ENCODE measurements around the gene BMPR2.
"Not testable (repeated sequence)": the region's sequence is repeated elsewhere in the genome, so short reads cannot be mapped to it uniquely, and the experiment has no call there.

BMPR2 gene

GRCh38 chr2:202386495-202386894 is 10.4 kb downstream of the BMPR2 start:
- not testable (repeated sequence) for DNase-seq

- DNase-seq, result no peak
Observed at GRCh38 chr2:202387608-202388342, 11.6 kb downstream of the BMPR2 start.

GRCh38 chr2:202400941-202401340 is 24.8 kb downstream of the BMPR2 start:
- no peak for DNase-seq

GRCh38 chr2:202405798-202406197 is 29.7 kb downstream of the BMPR2 start:
- DNase-seq, result no peak

- no peak for DNase-seq
Observed at GRCh38 chr2:202406445-202406978, 30.4 kb downstream of the BMPR2 start.

- DNase-seq, result no peak
Observed at GRCh38 chr2:202408546-202409140, 32.5 kb downstream of the BMPR2 start.

GRCh38 chr2:202410092-202410491 is 34.0 kb downstream of the BMPR2 start:
- no peak for DNase-seq

GRCh38 chr2:202411097-202411496 is 35.0 kb downstream of the BMPR2 start:
- no peak for DNase-seq

- no peak for DNase-seq
Observed at GRCh38 chr2:202418027-202418426, 41.9 kb downstream of the BMPR2 start.

GRCh38 chr2:202418511-202418910 is 42.4 kb downstream of the BMPR2 start:
- DNase-seq, result no peak

GRCh38 chr2:202423139-202423538 is 47.0 kb downstream of the BMPR2 start:
- no peak for DNase-seq

- DNase-seq, result no peak
Observed at GRCh38 chr2:202425036-202425435, 48.9 kb downstream of the BMPR2 start.

- DNase-seq, result no peak
Observed at GRCh38 chr2:202426751-202427150, 50.6 kb downstream of the BMPR2 start.

- DNase-seq, result peak in 2 of 3 donors; percentile 10 to 20
Observed at GRCh38 chr2:202429164-202429980, 53.2 kb downstream of the BMPR2 start.

GRCh38 chr2:202432776-202433175 is 56.6 kb downstream of the BMPR2 start:
- no peak for DNase-seq

GRCh38 chr2:202434472-202434871 is 58.3 kb downstream of the BMPR2 start:
- no peak for DNase-seq

- no peak for DNase-seq
Observed at GRCh38 chr2:202436626-202437025, 60.5 kb downstream of the BMPR2 start.

GRCh38 chr2:202440117-202440516 is 64.0 kb downstream of the BMPR2 start:
- DNase-seq, result not testable (repeated sequence)

- DNase-seq, result no peak
Observed at GRCh38 chr2:202442882-202443281, 66.8 kb downstream of the BMPR2 start.

GRCh38 chr2:202444000-202444399 is 67.9 kb downstream of the BMPR2 start:
- no peak for DNase-seq

GRCh38 chr2:202449344-202449743 is 73.2 kb downstream of the BMPR2 start:
- DNase-seq, result no peak

- DNase-seq, result no peak
Observed at GRCh38 chr2:202450785-202451184, 74.7 kb downstream of the BMPR2 start.

GRCh38 chr2:202452744-202453143 is 76.6 kb downstream of the BMPR2 start:
- DNase-seq, result no peak

GRCh38 chr2:202454536-202454935 is 78.4 kb downstream of the BMPR2 start:
- DNase-seq, result no peak
